ENCODE measurements around the gene TAF7L.

DNA sequence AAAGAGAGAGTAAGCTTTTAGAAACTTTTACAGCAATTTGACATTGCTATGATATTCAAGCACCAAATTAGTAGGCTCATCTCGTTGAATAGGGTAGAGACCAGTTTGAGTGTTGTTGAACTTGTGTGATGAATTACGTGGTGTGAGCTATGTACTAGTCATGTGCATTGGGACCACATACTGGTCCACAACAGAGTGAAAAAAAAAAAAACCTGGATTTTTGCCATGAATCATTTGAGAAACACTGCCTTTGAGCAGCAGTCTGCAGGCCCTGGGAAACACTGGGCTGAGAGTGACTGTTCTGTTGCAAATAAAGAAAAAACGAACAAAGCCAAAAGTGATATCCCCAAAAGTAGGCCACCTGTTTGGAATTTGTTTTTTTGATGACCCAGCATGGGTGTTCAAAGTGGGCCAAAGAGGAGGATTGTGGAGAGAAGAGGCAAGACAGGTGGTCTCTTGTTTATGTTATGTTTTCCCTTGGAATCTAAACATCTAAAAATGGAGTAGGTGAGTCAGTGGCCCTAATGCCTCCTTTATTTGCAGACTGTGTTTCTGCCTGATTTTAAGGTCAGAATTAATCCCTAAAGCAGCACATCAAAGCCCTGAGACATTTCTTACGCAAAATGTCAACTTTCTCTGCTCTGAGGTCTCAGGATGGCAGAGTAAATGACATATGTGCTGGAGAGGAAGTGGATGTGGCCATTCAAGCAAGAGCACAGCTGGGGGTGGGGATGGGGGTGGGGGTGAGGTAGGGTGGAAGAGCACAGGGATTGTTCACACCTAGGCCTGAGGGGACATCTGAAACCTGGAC is 33.5 kb downstream of the TAF7L start:
- TF ChIP-seq, protein P1, sequence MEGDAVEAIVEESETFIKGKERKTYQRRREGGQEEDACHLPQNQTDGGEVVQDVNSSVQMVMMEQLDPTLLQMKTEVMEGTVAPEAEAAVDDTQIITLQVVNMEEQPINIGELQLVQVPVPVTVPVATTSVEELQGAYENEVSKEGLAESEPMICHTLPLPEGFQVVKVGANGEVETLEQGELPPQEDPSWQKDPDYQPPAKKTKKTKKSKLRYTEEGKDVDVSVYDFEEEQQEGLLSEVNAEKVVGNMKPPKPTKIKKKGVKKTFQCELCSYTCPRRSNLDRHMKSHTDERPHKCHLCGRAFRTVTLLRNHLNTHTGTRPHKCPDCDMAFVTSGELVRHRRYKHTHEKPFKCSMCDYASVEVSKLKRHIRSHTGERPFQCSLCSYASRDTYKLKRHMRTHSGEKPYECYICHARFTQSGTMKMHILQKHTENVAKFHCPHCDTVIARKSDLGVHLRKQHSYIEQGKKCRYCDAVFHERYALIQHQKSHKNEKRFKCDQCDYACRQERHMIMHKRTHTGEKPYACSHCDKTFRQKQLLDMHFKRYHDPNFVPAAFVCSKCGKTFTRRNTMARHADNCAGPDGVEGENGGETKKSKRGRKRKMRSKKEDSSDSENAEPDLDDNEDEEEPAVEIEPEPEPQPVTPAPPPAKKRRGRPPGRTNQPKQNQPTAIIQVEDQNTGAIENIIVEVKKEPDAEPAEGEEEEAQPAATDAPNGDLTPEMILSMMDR (IDR thresholded peaks at IDR 0.05 in 2 of 3, conservative IDR thresholded peaks at IDR 0.05 in 1 of 3; ENCODE audit: borderline replicate concordance in 1 of 3, insufficient read depth in 1 of 3, low read depth in 2 of 3, low read length in 2 of 3): no peak
- TF ChIP-seq POLR2A (IDR thresholded peaks at IDR 0.05; ENCODE audit: borderline replicate concordance, extremely low read depth, insufficient read depth, insufficient read length): no peak
- no peak for TF ChIP-seq RAD21 (IDR thresholded peaks at IDR 0.05; ENCODE audit: low read depth)
- TF ChIP-seq POLR2AphosphoS5 (IDR thresholded peaks at IDR 0.05; ENCODE audit: low read depth, low read length): no peak
- TF ChIP-seq SIN3A (IDR thresholded peaks at IDR 0.05; ENCODE audit: low read depth): no peak
- TF ChIP-seq, protein P2, sequence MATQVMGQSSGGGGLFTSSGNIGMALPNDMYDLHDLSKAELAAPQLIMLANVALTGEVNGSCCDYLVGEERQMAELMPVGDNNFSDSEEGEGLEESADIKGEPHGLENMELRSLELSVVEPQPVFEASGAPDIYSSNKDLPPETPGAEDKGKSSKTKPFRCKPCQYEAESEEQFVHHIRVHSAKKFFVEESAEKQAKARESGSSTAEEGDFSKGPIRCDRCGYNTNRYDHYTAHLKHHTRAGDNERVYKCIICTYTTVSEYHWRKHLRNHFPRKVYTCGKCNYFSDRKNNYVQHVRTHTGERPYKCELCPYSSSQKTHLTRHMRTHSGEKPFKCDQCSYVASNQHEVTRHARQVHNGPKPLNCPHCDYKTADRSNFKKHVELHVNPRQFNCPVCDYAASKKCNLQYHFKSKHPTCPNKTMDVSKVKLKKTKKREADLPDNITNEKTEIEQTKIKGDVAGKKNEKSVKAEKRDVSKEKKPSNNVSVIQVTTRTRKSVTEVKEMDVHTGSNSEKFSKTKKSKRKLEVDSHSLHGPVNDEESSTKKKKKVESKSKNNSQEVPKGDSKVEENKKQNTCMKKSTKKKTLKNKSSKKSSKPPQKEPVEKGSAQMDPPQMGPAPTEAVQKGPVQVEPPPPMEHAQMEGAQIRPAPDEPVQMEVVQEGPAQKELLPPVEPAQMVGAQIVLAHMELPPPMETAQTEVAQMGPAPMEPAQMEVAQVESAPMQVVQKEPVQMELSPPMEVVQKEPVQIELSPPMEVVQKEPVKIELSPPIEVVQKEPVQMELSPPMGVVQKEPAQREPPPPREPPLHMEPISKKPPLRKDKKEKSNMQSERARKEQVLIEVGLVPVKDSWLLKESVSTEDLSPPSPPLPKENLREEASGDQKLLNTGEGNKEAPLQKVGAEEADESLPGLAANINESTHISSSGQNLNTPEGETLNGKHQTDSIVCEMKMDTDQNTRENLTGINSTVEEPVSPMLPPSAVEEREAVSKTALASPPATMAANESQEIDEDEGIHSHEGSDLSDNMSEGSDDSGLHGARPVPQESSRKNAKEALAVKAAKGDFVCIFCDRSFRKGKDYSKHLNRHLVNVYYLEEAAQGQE (IDR thresholded peaks at IDR 0.05; ENCODE audit: low read depth): no peak
- TF ChIP-seq JUND (IDR thresholded peaks at IDR 0.05): no peak
- TF ChIP-seq ZNF274 (IDR thresholded peaks at IDR 0.05; ENCODE audit: low read depth, low read length): no peak
- TF ChIP-seq, protein P3, sequence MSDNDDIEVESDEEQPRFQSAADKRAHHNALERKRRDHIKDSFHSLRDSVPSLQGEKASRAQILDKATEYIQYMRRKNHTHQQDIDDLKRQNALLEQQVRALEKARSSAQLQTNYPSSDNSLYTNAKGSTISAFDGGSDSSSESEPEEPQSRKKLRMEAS (IDR thresholded peaks at IDR 0.05): no peak
- TF ChIP-seq, protein P4, sequence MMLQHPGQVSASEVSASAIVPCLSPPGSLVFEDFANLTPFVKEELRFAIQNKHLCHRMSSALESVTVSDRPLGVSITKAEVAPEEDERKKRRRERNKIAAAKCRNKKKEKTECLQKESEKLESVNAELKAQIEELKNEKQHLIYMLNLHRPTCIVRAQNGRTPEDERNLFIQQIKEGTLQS (IDR thresholded peaks at IDR 0.05): no peak
- TF ChIP-seq EZH2 (IDR thresholded peaks at IDR 0.05): no peak
- TF ChIP-seq CEBPB (IDR thresholded peaks at IDR 0.05; ENCODE audit: low read depth): no peak
- no peak for TF ChIP-seq EZH2phosphoT487 (IDR thresholded peaks at IDR 0.05; ENCODE audit: borderline replicate concordance)
- TF ChIP-seq, protein P5, sequence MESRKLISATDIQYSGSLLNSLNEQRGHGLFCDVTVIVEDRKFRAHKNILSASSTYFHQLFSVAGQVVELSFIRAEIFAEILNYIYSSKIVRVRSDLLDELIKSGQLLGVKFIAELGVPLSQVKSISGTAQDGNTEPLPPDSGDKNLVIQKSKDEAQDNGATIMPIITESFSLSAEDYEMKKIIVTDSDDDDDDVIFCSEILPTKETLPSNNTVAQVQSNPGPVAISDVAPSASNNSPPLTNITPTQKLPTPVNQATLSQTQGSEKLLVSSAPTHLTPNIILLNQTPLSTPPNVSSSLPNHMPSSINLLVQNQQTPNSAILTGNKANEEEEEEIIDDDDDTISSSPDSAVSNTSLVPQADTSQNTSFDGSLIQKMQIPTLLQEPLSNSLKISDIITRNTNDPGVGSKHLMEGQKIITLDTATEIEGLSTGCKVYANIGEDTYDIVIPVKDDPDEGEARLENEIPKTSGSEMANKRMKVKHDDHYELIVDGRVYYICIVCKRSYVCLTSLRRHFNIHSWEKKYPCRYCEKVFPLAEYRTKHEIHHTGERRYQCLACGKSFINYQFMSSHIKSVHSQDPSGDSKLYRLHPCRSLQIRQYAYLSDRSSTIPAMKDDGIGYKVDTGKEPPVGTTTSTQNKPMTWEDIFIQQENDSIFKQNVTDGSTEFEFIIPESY (IDR thresholded peaks at IDR 0.05; ENCODE audit: extremely low read depth, insufficient replicate concordance, low read length): no peak
